Measurements from ENCODE around the gene KDM4C.

- TF ChIP-seq POLR2A (IDR thresholded peaks at IDR 0.05) (no peak), CTCF (IDR thresholded peaks at IDR 0.05 in 8 of 11, conservative IDR thresholded peaks at IDR 0.05 in 3 of 11) (no peak), POLR2AphosphoS5 (IDR thresholded peaks at IDR 0.05) (no peak)
Measured at GRCh38 chr9:6829536-6829935, 71.8 kb downstream of the KDM4C start.
